NCI-H2227 treated with DMSO at 0.1 percent for 48 hours (cell line): ENCODE data around the gene PREX1.

Source experiments
- DNase-seq: peaks from one replicate; lab custom pipeline; 2025; lab: John Stamatoyannopoulos, UW

The PREX1 gene

DNA sequence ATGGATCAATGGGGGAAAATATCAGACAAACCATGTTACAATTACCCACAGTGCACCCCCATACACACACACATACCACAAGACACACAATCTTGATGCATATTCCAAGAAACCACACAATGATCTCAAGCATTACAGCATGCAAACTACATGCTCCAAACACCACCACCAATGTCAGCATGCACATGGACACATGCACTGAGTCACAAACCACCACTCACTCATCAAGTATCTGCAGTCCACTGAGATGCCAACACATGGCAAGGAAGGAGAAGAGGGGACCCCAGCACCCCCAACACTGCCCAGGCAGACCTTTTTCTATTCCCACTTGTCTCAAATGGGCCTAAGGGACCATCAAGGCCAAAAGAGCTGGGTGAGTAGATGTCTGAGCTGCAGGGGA, 91.6 kb downstream of the PREX1 start:
- DNase-seq = no peak

DNA sequence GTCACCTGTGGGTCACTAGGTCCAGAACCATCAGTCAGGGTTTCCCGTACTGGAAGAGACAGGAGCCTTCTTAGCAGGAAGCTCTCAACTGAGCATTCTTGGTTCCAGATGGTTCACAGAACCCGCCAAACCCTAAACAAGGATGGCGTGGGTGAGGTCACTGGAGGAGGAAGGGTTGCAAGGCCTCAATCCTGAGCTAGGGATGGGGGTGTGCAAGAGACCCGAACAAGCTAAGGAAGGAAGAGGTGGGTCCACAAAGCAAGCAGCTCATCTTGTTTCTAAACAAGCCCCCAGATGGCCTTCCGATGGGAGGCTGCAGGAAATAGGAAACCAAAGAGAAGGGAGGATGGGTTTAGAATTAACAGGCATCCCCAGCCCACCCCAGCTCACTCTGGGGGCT, 92.7 kb downstream of the PREX1 start:
- no peak for DNase-seq

DNA sequence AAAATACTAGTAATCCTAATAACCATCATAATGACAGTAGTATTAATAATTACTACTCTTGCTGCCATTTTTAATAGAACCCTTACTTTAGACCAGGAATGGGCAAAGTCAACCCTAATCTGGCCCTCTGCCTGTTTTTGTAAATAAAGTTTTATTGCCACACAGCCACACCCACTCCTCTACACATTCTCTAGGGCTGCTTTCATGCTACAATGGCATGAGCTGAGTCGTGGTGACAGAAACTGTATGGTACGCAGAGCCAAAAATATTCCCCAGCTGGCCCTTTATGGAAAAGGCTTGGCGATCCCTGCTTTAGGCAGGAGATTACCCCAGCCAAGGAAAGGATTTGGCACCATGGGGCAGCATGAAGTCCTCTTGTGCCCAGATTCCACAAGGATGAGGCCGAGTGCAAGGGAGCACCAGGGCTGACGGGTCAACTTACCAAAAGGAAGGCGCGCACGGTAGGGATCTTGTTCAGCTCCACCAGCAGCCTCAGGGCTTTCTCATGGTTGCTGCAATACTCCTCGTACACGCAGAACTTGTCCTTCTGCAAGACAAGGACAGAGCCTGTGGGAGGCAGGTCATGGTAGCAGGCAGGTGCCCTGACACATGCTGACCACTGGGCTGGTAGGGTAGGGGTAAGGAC, 93.6 kb downstream of the PREX1 start:
- no peak for DNase-seq

DNA sequence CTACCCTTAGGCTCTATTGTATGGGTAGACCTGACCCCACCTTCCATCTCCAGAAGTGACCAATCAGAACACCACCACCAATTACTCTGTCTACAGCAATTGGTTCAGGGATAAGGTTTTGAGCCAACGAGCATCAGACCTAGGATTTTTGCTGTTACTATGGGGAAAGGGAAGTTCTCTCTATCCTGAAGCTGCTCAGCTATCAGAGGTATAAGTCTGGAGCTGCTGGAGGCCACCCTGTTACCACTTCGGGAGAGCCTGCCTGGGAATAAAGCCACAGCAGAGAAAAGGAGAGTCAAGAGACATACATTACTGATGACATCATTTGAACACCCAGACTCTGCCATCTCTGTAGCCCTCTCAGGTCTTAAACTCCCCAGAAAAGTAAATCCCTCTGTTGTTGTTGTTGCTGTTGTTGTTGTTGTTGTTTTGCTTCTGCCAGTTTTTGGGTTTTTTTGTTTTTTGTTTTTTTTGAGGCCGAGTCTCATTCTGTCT, 94.5 kb downstream of the PREX1 start:
- no peak for DNase-seq

DNA sequence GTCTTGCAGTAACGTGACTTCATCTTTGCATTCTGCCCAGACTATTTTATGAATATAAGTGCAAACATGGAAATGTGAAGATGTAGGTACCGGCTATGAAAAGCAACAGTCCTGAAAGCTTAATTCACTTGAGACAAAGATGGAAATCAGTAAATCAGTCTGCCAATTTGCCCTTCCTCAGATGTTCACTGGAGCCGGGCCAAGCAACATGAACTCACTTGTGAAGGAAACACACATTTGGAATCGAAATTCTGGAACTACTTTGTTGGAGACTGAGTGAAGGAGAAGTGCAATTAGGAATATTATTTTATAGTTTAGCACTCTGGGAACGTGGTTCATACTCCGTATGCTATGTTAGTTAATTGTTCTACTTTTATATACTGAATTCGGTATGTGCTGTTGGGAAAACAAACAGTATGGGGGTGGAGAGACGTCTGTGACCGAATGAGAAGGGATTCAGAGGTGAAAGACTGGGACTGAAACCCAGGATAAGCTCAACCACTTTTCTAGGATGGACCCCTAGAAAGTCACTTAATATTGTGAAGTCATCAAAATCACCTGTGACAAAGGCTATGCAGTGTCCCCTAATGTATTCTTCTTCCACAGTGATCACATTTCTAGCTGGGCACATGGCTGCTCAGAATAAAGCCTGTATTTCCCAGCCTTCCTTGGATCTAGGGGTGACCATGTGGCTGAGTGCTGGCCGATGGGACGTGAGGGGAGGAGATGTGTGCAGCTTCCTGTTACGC, 95.5 kb downstream of the PREX1 start:
- no peak for DNase-seq

DNA sequence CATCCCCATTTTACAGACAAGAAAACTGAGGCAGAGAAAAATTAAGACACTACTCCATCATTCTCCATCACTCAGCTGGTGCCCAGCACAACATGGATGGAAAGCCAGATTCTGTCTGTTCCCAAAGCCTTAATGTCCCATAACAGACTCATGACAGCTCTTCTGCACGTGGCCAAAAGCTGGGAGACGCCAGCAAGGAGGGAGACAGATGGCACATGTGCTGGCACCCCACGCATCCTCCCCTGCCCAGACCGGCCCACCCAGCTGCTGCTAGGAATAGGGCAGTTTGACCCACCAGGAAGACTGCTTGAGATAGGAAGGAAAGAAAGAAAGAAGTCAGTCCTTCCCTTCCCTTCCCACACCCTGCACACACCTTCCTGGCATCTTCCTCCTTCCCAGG, 96.3 kb downstream of the PREX1 start:
- DNase-seq = no peak

DNA sequence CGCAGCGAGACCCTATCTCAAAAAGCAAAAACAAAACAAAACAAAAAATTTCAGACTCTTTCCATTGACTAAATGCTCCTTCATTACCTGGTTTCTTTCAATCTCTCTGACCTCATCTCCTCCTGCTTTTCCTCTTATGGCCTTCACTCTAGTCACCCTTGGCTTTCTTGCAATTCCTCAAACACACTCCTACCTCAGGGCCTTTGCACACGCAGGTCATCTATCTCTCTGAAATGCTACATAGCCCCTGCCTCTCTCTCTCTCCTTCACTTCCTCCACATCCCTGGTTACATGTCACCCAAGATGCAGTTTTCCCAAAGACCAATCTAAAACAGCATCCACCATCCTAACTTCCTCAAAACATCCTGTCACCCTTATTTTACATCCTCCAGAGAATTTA, 96.8 kb downstream of the PREX1 start:
- DNase-seq = no peak

DNA sequence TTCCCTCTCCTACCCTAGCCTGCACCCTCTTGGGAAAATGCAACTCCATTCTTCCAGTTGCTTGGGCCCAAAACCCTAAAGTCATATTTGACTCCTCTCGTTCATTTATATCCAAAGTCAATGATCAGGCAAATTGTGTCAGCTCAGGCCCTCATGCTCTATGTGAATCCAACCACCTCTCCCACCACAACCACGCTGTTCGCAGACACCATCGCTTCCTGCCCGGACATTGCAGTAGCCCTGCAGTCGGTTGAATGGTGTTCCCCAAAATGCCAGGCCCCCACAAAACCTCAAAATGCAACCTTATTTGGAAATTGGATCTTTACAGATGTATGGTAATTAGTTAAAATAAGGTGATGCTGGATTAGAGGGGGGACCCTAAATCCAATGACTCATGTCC, 98.3 kb downstream of the PREX1 start:
- no peak for DNase-seq

DNA sequence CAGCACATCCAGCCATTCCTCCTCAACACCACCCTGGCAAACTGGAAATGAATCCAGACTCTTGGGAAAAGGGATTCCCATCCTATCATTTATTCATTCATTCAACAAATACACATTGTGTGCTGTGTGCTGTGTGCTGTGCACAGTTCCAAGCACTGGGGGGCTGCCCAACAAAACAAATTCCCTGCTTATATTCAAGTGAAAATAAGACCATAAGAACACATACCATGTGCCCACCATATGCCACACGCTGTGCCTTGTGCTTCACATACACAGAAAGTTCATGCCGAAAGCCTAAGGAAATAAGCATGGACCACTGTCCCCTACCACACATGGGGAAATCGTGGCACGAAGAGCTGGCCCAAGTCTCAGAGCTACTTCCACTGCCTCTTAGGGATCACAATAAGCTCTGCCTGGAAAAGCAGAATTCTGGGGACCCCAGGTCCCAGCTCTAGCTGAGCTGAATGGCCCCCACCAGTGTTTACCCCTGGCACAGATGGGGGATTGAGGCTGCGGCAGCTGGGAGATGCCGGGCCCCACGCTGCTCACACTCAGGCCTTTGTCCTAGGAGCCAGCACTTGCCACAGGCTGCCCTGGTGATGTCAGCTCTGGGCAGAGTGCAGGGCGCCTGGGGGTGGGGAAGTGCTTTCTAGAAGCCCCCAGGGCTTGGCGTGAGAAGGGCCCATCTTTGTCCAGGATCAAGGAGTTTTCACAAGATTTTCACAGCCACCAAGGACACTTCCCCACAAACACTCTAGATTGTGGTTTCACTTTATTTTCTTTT, 99.6 kb downstream of the PREX1 start:
- no peak for DNase-seq

DNA sequence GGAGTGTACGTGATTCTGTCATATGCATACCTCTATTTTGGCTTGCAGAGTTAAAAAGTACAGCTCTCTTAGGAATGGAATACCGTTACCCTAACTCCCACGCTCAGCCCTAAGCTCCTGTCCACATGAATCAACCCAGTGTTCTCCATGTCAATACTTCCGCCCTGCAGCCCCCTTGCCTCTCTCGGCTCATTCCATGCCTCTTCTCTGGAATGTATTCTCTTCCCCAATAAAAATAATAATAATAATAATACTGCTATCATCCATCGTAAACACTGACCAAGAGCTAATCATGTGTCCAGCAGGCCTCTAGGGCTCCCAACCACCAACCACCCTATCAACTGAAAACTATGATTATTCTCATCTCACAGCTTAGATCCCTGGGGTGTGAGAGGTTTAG, 100.6 kb downstream of the PREX1 start:
- DNase-seq = no peak

DNA sequence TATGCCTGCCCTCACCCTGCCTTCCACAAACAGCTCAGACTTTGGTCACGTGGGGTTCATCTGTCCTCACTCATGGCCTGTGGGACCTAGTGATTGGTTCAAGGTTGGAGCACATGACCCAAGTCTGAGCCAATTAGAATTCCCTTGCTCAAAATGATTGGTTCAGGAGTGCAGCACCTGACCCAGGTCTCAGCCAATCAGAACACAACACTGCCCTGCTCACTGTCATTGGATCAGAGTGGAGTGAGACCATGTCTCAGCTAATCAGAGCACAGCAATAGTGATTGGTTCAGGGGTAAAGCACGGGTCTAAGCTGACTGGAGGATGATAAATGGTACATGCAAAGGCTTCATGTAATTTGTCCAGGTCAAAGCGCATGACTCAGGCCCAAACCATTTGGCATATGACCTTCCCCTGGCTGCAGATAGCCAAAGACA, 102.2 kb downstream of the PREX1 start:
- DNase-seq = no peak

DNA sequence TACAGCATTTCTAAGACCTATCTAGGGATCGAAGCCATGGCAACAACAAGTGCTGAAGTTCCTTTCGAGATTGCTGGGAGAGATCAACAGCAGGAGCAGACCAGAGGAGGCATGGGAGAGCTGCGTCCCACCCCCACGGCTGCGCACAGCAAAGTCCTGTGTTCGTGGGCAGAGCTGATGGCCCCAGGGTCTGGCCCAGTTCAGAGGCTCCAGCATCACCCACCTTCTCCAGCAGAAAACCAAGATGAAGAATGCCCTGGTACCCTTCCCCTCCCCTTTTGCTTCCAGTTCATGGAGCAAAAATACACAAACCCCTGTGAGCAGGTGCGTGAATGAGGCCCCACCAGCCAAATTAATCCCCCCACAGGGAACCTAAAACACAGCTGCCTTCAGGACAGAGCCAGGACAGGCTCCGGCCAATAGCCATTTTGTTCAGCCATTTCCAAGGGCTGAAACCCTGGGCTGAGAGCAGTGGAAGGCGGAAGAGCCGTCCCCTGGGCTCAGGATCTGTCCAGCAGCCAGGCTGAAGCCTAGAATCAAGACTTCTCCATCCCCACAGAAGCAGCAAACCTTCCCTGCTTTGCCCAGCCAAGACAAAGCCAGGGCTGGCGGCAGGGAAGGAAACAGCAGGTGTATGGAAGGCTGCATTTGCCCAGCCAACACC, 102.8 kb downstream of the PREX1 start:
- DNase-seq = no peak

DNA sequence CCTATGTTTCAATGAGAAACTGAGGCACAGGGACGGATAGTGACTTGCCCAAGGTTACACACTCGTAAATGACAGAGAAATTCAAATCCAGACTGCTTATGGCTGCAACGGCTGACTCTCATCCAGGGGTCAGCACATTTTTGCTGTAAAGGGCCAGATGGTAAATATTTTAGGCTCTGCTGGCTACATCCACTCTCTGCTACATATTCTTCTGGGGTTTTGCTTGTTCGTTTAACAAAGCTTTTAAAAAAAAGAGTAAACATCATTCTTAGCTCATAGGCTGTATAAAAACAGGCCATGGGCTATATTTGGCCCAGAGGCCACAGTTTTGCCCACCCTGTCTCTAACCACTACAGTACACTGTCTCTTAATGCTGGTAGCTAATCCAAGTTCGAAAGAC, 103.4 kb downstream of the PREX1 start:
- no peak for DNase-seq

DNA sequence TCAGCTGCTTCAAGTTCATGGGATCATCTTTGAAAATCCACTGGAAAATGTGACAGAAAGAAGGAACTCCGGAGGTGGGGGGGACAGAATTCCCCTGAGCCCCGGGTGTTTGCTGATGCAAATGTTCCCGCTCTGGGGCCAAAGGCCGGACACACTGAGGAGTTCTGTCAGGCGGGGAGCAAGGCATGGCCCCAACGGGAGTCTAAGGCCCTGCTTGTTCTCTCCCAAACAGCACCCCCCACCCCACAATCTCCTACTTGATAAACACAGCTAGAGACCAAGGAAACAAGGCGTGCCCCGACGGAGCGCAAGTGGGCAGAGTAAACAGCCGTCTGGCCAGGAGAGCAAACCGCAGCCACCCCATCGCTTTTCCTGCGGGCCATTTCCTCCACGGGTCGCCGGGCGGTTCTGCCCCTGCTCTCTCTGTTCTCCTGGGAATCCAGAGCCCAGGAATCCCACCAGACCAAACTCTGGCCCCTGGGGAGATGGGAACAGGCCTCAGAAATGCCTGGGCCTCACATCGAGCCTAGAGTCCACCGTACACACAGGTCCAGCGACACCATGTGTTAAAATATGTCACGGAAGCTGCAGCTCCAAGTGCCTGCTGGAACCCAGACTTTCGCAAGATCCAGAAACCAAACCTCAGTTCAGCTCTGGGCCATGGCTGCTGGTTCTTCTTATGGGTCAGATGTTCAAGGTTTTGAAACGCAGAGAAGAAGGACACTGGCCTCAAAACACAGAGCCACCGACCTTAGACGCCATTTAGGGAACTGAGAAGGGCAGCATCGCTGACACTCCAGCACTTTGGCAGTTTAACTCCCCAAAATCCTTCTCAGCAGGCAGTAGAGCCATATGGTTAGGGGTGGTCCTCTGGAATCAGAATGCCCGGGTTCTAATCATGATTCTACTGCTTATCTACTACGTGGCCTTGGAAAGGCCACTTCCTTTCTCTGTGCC, 104.2 kb downstream of the PREX1 start:
- no peak for DNase-seq

DNA sequence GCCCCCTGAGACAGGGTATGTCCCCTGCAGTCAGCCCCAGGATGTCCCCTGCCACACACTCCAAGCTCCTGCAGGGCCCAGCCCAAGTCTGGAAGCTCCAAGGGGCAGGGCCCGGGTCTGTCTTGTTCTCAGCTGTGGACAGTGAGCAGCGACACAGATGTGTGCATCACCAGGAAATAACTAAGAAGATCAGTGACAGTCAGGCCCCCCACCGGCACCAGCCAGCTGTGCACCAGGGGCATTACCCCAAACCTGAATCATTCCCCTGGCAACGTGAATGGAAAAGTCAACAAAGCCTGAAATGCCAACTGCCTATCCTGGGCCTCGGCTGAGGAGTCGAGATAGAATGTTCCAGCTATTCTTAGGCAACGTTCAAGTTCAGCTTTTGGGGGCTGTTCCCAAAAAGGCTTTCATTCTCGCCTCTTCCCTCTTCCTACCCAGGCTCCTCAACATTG, 105.0 kb downstream of the PREX1 start:
- no peak for DNase-seq

DNA sequence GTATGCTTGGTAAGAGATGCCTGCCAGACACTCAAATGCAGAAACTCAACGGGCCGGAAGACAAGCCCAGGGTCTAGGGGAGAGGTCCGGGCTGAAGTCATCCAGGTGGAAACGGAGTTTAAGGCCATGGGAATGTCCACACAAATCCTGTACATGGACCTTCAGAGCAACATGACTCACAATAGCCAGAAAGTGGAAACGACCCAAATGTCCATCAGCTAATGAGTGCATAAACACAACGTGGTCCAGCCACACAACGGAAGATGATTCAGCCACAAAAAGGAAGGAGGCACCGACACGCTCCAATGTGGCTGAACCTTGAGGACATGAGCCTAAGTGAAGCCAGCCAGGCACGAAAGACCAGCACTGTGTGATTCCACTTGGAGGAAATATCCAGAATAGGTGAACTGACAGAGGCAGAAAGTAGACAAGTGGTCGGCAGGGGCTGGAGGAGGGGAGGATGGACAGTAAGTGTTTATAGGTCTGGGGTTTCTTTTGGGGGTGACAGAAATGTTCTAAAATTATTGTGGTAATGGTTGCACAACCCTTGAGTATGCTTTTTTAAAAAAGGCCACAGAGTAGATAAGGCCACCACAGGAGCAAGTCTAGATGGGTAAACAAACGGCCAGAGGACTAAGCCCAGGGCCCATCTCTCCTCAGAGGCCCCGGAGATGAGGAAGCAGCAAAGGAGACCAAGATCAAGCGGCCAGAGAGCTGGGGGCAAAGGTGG, 105.6 kb downstream of the PREX1 start:
- DNase-seq = no peak

DNA sequence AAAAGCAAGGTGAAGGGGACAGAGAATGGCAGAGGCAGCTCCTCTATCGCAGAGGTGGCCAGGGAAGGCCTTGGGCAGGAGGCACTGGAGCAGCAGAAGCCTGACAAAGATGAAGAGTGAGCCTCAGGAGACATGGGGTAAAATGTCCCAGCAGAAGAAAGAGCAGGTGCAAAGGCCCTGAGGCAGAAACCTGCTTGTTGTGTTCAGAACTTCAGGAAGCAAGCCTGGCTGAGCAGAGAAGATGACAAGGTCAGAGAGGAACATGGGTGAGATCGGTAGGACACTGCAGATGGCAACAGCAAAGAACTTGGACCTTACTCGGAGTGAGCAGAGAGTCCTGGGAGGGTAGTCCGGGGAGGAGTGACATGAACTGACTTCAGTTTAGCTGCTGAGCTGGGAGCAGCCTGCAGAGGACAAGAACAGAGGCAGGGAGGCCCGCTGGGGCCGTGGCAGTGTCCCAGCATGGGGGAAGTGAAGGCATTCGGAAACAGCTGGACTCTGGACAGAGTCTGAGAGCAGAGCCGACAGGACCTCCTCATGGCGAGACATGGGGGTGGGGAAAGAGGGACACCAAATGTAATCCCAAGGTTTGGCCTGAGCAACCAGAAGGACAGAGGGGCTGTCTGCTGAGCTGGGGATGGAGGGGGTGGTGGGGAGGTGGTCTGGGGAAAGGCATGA, 106.3 kb downstream of the PREX1 start:
- DNase-seq = no peak

DNA sequence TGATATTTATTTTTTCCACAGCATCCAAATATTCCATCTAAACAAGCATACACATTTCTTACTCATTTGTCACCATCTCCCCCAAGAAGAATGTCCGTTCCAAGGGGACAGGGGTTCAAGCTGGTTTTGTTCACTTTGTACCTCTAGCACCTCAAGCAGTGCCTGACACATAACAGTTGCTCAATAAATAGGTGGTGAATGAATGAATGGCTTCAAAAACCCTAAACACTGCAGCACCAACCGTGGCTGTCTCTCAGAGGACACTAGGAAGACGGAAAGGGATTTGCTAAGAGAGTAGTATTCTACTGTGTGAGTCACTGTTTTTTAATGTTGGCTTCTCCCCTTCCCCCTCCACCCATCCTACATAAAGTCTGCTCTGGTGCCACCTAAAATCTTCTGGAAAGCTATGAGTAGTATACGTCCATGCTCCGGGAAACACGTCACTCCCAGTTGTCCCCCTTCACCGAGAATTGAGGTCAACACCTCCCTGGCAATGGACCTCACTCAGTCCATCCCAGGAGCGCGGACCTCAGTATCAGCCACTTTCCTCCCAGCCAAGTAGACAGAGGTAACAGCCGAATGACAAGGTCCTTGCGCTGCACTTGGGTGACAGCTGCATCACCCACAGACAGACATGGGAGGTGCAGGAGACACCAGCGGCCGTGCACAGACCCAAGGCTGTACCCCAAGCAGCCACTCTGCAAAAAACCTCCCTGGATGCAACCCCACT, 107.4 kb downstream of the PREX1 start:
- no peak for DNase-seq

DNA sequence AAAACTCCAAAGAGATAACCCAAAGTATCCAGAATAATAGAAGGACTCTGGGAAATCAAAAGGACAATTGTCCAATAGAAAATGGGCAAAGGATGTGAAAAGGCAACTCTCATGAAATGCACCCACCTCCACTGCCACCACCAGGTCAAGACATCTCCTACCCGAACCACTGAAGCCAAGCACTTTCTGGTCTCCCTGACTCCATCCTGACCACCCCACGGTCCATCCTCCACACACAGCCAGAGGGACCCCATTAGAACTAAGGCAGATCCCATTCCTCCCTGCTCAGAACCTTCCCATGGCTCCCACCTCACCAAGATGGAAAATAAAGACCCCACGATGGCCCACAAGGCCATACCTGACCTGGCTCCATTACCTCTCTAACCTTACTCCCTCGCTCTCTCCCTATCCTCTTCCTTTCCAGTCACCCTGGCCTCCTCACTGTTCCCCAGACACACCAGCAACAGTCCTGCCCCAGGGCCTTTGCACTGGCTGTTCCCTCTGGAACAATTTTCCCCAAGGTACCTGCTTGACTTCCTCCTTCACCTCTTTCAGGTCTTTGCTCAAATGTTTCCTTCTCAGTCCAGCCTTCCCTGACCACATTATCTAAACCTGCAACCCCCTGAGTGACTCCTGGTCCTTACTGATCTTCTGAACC, 108.1 kb downstream of the PREX1 start:
- DNase-seq = no peak
